Activated CD4-positive, alpha-beta T cell treated with anti-CD3 and anti-CD28 coated beads, Interleukin-2, amount 50 U/mL, for 48 hours (primary cell): ENCODE measurements around the gene UBXN6.

ENCODE experiments used
- DNase-seq, 2 experiments: peaks; one replicate each; pipeline ENCODE4 v3.0.0-alpha.2; 2020

Gene UBXN6

GRCh38 chr19:4493104-4493928 lies 35.7 kb upstream of the UBXN6 start:
- DNase-seq, result no peak

DNA sequence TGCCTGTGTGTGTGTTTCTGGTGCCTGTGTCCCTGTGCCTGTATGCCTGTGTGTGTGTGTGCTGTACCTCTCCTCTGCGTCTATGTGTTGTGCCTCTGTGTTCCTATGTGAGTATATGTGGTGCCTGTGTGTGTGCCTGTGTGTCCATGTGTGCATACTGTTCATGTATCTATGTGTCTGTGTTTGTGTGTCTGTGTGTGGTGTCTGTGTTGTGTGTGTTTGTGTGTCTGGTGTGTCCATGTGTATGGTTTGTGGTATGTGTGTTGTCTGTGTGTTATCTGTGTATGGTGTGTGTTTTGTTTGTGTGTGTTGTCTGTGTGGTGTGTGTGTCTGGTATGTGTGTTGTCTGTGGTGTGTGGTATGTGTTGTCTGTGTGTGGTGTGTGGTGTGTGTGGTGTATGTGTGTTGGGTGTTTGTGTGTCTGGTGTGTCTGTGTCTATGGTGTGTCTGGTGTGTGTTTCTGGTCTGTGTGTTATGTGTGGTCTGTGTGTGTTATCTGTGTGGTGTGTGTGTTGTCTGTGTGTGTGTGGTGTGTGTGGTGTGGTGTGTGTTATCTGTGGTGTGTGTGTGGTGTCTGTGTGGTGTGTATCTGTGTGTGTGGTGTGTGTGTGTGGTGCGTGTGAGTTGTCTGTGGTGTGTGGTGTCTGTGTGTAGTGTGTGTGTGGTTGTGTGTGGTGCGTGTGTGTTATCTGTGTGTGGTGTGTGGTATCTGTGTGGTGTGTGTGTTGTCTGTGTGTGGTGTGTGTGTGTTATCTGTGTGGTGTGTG lies 34.9 kb upstream of the UBXN6 start:
- DNase-seq, result no peak

DNA sequence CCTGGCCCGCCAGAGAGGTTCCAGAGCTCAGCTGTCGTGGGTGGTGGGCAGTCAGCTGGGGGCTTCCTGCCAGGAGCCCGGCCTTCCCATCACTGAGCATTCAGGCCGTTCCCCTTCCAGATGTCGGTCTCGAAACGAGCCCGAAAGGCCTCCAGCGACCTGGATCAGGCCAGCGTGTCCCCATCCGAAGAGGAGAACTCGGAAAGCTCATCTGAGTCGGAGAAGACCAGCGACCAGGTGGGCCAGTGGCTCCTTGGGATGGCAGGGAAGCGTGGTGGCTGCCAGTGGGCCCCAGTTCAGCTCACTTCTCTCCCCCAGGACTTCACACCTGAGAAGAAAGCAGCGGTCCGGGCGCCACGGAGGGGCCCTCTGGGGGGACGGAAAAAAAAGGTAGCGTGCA lies 33.9 kb upstream of the UBXN6 start:
- no peak for DNase-seq

GRCh38 chr19:4488496-4488895 lies 30.9 kb upstream of the UBXN6 start:
- no peak for DNase-seq

GRCh38 chr19:4487572-4487971 lies 30.0 kb upstream of the UBXN6 start:
- DNase-seq, result no peak

GRCh38 chr19:4483385-4483784 lies 25.8 kb upstream of the UBXN6 start:
- DNase-seq, result no peak

DNA sequence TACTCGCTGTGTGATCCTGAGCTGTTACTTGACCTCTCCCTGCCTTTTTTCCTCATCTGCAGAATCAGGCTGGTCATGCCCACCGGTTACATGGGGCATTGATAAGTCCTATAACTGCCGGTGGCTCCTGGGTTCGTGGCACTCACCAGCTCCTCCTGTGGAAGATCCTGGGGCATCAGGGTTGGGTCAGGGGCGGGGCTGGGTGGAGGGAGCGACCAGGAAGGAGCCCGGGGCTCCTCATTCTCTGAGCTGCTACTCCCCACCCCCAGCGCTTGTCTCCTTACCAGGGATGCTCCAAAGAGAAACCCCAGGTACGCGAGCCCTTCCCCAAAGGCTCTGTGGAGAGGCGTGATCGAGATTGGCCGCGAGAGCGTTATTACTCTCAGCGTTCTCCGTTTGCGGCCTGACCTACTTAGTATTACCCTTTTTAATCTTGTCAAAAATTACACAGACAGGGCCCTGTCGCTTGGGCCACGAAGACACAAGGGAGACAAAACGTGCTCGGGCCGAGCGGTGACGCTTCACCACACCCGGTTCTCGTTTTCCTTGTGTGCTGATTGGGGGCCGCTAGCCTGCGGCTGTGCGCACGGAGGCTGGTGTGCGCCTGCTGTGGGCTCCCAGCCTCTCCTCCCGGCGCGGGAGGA lies 25.2 kb upstream of the UBXN6 start:
- DNase-seq, result no peak

DNA sequence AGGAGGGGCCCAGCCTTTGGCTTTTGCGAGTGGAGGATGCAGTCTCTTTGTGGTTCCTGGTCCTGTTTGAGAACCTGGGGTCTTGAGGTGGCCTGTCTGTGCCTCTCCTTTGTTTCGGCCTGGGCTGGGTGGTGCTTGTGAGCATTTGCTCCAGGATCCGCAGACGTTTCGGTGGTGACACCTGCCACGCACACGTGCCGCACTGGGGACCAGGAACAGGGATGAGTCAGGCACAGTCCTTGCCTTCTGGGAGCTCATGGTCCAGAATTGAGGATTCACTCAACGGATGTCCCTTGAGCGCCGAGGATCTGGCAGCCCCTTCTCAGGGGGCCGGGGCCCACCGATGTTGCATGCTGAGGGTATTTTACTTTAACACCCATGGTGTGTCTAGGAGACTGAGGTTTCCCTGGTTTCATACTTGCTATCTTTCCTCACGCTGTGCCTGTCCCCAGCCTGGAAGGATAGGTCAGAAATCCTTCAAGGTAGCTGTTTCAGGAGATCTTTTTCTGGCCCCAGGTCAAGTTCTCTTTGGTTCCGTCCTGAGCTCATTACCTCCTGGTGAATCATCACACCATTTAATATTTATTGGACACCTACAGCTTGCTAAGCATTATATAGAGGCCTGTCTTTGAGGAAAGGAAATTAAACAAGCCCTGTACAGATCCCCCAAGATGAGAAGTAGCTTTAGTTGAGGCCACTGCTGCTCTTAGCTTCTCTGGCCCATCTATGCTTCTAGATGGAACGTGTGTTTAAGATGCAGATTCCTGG lies 19.6 kb upstream of the UBXN6 start:
- DNase-seq, result no peak

DNA sequence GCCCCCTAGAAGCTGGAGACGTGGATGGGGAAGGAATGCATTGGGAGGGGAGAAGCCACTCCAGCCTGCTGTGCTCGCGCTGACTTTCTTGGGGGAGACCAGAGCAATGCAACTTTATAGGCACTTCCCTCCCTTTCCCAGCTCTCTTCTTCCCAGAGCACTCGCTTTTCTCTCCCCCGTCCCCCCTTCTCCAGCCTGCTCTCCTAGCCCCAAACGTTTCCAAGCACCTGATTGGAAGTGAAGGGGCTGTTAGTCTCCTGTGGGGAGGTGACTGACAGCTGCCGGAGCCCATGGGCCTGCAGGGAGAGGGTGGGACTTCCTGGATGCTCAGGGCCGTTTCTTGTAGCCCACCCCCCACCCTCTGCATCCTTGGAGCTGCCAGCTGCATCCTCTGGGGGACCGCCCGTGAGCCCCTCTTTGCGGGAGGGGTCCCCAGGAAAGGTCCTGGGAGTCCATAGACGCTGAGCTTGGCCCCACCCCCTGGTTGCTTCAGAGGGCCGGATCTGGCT lies 17.0 kb upstream of the UBXN6 start:
- DNase-seq, result peak; percentile 21 to 30

DNA sequence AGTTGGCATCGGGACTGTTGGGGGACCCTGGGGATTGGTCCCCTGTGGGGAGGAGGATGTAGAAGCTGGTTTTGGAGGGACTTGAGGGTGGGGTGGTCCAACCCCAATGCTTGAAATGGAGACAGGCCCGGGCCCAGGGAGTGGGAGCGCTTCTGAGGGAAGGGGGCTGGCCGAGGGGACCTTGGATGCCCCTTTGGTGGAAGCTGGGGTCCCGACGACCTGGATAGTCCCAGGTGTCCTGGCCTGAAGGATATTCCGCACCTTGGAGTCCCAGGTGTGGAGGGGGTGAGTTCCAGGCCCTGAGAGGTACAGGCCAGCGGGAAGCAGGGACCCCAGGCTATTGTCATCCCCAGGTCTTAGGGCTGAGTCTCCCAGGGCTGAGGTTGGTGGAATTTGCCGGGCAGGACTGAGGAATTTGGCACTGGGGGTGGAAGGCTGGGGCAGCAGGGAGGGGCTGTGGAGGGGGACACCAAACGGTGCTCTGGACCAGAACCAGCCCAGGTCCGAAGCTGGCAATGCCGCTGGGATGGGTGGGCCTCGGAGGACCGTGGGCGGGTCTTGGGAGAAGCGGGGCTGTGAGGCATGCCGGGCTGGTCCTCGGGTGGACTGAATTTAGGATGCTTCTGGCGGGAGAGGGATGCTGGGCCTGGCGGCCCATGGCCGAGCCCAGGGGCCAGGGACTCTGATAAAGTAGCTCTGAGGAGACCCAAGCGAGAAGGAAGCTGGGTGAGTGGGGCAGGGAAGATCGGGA lies 16.3 kb upstream of the UBXN6 start:
- no peak for DNase-seq

- no peak for DNase-seq
Measured at GRCh38 chr19:4473011-4473762, 15.6 kb upstream of the UBXN6 start.

DNA sequence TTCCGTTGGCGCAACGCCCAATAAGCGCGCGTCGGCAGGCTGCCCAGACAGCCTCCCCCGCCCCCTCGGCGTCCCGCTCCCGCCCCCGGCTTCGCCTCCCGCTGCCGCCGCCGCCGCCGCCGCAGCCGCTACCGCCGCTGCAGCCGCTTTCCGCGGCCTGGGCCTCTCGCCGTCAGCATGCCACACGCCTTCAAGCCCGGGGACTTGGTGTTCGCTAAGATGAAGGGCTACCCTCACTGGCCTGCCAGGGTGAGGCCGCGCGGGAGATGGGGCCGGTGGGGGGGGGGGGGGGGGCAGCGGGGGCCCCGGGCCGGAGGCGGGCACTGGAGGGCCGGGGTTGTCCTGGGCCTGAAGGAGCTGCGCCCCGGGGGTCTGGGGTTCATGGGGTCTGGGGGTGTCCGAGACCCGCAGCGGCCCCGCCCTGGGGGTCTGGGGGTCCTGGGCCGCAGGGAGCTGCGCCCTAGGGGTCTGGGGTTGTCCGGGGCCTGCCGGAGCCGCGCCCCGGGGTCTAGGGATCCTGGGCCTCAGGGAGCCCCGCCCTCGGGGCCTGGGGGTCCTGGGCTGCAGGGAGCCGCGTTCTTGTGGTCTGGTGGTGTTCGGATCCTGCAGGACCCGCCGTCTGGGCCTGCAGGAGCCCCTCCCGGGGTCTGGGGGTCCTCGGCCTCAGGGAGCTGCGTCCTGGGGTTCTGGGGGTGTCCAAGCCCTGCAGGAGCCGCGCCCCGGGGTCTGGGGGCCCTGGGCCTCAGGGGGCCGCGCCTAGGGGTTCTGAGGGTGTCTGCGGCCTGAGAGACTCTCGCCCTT lies 14.8 kb upstream of the UBXN6 start, which contains the start of gene HDGFL2:
TSS of gene HDGFL2 (plus strand) at position 124 of the 801 bp plus-strand sequence. CDS start at position 178, 54 bp downstream.
- DNase-seq, result no peak

GRCh38 chr19:4471403-4472173 lies 14.0 kb upstream of the UBXN6 start:
- DNase-seq, result peak; percentile 96 to 98

DNA sequence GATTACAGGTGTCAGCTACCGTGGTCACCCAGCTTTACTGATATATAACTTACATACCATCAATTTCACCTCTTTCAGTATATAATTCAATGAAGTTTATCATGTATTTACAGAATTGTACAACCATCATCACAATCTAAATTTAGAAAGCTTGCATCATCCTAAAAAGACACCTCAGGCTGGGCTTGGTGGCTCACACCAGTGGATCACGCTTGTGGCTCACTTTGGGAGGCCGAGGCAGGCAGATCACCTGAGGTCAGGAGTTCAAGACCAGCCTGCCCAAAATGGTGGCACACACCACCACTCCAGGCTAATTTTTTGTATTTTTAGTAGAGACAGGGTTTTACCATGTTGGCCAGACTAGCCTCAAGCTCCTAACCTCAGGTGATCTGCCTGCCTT lies 10.2 kb upstream of the UBXN6 start:
- no peak for DNase-seq

GRCh38 chr19:4464815-4465581 lies 7.4 kb upstream of the UBXN6 start:
- DNase-seq, result no peak

GRCh38 chr19:4456843-4457653 lies 546 bp downstream of the UBXN6 start:
- DNase-seq, result peak; percentile 34 to 41

GRCh38 chr19:4456476-4456842 lies 1.1 kb downstream of the UBXN6 start:
- no peak for DNase-seq
